WI38 (cell line): ENCODE results near the gene MED15.
"Not testable (repeated sequence)": the region's sequence is repeated elsewhere in the genome, so short reads cannot be mapped to it uniquely, and the experiment has no call there.

Experiments
- H3K4me3 ChIP-seq: 2 replicates; pipeline ENCODE4 v1.5.1; 2011; ENCODE audit warnings: low read depth, mild to moderate bottlenecking, control low read depth, low read length
- CTCF ChIP-seq: IDR thresholded peaks from 2 replicates; pipeline ENCODE4 v1.5.1; 2012; ENCODE audit warnings: low read depth, mild to moderate bottlenecking, control low read depth, low read length

The MED15 gene

GRCh38 chr22:20464912-20465758, 42.3 kb upstream of the MED15 start:
- TF ChIP-seq CTCF: no peak
- no peak overlapping the region for H3K4me3 ChIP-seq

- H3K4me3 ChIP-seq: no peak overlapping the region
These were observed 41.7 kb upstream of the MED15 start for GRCh38 chr22:20465759-20466077.

GRCh38 chr22:20466659-20467379, 40.6 kb upstream of the MED15 start:
- no peak overlapping the region for H3K4me3 ChIP-seq
- TF ChIP-seq CTCF: no peak

More at GRCh38 chr22:20465759-20466077, 41.7 kb upstream of the MED15 start:
- no peak for TF ChIP-seq CTCF

GRCh38 chr22:20469110-20469868, 38.1 kb upstream of the MED15 start:
- no peak for TF ChIP-seq CTCF
- H3K4me3 ChIP-seq: no peak overlapping the region

- H3K4me3 ChIP-seq: not testable (repeated sequence)
These were observed 36.9 kb upstream of the MED15 start for GRCh38 chr22:20470525-20470924.

- no peak overlapping the region for H3K4me3 ChIP-seq
- TF ChIP-seq CTCF: no peak
These were observed 36.1 kb upstream of the MED15 start for GRCh38 chr22:20471126-20471833.
